Muscle layer of duodenum (tissue), 2 donors: Measurements from ENCODE around the gene RBM15.
A peak's percentile ranks its signal among the peaks of the same experiment; 100 is the strongest.

Experiments used
- H3K27ac ChIP-seq: one replicate; pipeline ENCODE4 v1.7.0; 2013; ENCODE audit warnings: mild to moderate bottlenecking, low read length
- H3K27me3 ChIP-seq: one replicate; pipeline ENCODE4 v1.7.0; 2013; ENCODE audit warnings: low read depth, mild to moderate bottlenecking, control low read depth, low read length
- H3K36me3 ChIP-seq, 2 donors: one replicate each; pipeline ENCODE4 v1.7.0; 2013; ENCODE audit warnings: low read length in 2 of 2, control low read depth in 1 of 2, mild to moderate bottlenecking in 1 of 2; ENCODE audit not compliant: insufficient read depth in 2 of 2, control insufficient read depth in 1 of 2
- H3K4me1 ChIP-seq, 2 donors: one replicate each; pipeline ENCODE4 v1.7.0; 2013; ENCODE audit warnings: low read length in 2 of 2, mild to moderate bottlenecking in 2 of 2, control low read depth in 1 of 2, moderate library complexity in 1 of 2; ENCODE audit not compliant: insufficient read depth in 2 of 2, control insufficient read depth in 1 of 2
- H3K4me3 ChIP-seq, 2 donors: one replicate each; pipeline ENCODE4 v1.7.0; 2013; ENCODE audit warnings: low read length in 2 of 2, low read depth in 1 of 2, mild to moderate bottlenecking in 1 of 2
- H3K9me3 ChIP-seq, 2 donors: one replicate each; pipeline ENCODE4 v1.7.0; 2013; ENCODE audit warnings: low read length in 2 of 2, control low read depth in 1 of 2, mild to moderate bottlenecking in 1 of 2; ENCODE audit not compliant: control insufficient read depth in 1 of 2
- donor health status: healthy.

RBM15 gene

GRCh38 chr1:110338886-110339406, at the start of gene RBM15:
Gene RBM15, plus strand, starts transcription at chr1:110339377. Its CDS starts 29 bp downstream, at chr1:110339406.
- H3K36me3 ChIP-seq, result peaks cover 24 to 25% of the 10 kb centered on the region in 2 donors
- H3K4me3 ChIP-seq, result peak within 1 kb of the TSS; percentile 95 to 96
- H3K27me3 ChIP-seq, result no peaks in the 10 kb centered on the region
- H3K27ac ChIP-seq, result peak within 1 kb of the TSS; percentile 99
- peaks cover 33 to 42% of the 10 kb centered on the region in 2 donors for H3K4me1 ChIP-seq
- H3K9me3 ChIP-seq, result no peaks in the 10 kb centered on the region

GRCh38 chr1:110291241-110292030, 47.7 kb upstream of the RBM15 start:
- H3K4me1 ChIP-seq, result peaks cover 0 to 4% of the 10 kb centered on the region in 2 donors
- H3K27ac ChIP-seq, result no peak overlapping the region
- no peaks in the 10 kb centered on the region for H3K27me3 ChIP-seq
- H3K4me3 ChIP-seq, result no peak overlapping the region
- no peaks in the 10 kb centered on the region for H3K36me3 ChIP-seq
- no peaks in the 10 kb centered on the region for H3K9me3 ChIP-seq

- H3K4me3 ChIP-seq, result no peak overlapping the region
- H3K4me1 ChIP-seq, result peaks cover 0 to 4% of the 10 kb centered on the region in 2 donors
- H3K36me3 ChIP-seq, result no peaks in the 10 kb centered on the region
- H3K9me3 ChIP-seq, result no peaks in the 10 kb centered on the region
- no peaks in the 10 kb centered on the region for H3K27me3 ChIP-seq
- no peak overlapping the region for H3K27ac ChIP-seq
Observed at GRCh38 chr1:110292031-110292741, 47.0 kb upstream of the RBM15 start.

GRCh38 chr1:110293601-110294104, 45.5 kb upstream of the RBM15 start:
- Histone ChIP-seq H3K27me3 (no peaks in the 10 kb centered on the region), H3K4me1 (peaks cover 0 to 4% of the 10 kb centered on the region in 2 donors), H3K36me3 (no peaks in the 10 kb centered on the region), H3K9me3 (no peaks in the 10 kb centered on the region), H3K4me3 (no peak overlapping the region), H3K27ac (no peak overlapping the region)

GRCh38 chr1:110294308-110294707, 44.9 kb upstream of the RBM15 start:
- peaks cover 0 to 4% of the 10 kb centered on the region in 2 donors for H3K4me1 ChIP-seq
- no peaks in the 10 kb centered on the region for H3K36me3 ChIP-seq
- H3K9me3 ChIP-seq, result no peaks in the 10 kb centered on the region
- H3K4me3 ChIP-seq, result no peak overlapping the region
- no peaks in the 10 kb centered on the region for H3K27me3 ChIP-seq
- H3K27ac ChIP-seq, result no peak overlapping the region

- Histone ChIP-seq H3K4me3 (no peak overlapping the region), H3K27me3 (no peaks in the 10 kb centered on the region), H3K4me1 (no peaks in the 10 kb centered on the region), H3K27ac (no peak overlapping the region), H3K36me3 (no peaks in the 10 kb centered on the region), H3K9me3 (no peaks in the 10 kb centered on the region)
Observed at GRCh38 chr1:110298991-110299390, 40.2 kb upstream of the RBM15 start.

GRCh38 chr1:110300412-110301085, 38.6 kb upstream of the RBM15 start:
- Histone ChIP-seq H3K36me3 (no peaks in the 10 kb centered on the region), H3K4me3 (no peak overlapping the region), H3K27ac (no peak overlapping the region), H3K9me3 (no peaks in the 10 kb centered on the region), H3K27me3 (no peaks in the 10 kb centered on the region), H3K4me1 (no peaks in the 10 kb centered on the region)

- Histone ChIP-seq H3K27ac (no peak overlapping the region), H3K9me3 (no peaks in the 10 kb centered on the region), H3K4me1 (peaks cover 0 to 2% of the 10 kb centered on the region in 2 donors)
Observed at GRCh38 chr1:110302836-110303235, 36.3 kb upstream of the RBM15 start.

GRCh38 chr1:110305900-110306420, 33.2 kb upstream of the RBM15 start:
- H3K4me3 ChIP-seq, result no peak overlapping the region
- no peaks in the 10 kb centered on the region for H3K27me3 ChIP-seq
- H3K9me3 ChIP-seq, result no peaks in the 10 kb centered on the region
- peaks cover 0 to 6% of the 10 kb centered on the region in 2 donors for H3K4me1 ChIP-seq
- no peaks in the 10 kb centered on the region for H3K36me3 ChIP-seq
- H3K27ac ChIP-seq, result no peak overlapping the region

More at GRCh38 chr1:110302836-110303235, 36.3 kb upstream of the RBM15 start:
- no peak overlapping the region for H3K4me3 ChIP-seq
- H3K36me3 ChIP-seq, result no peaks in the 10 kb centered on the region
- no peaks in the 10 kb centered on the region for H3K27me3 ChIP-seq

- H3K4me3 ChIP-seq, result no peak overlapping the region
- H3K27me3 ChIP-seq, result no peaks in the 10 kb centered on the region
- H3K27ac ChIP-seq, result no peak overlapping the region
- no peaks in the 10 kb centered on the region for H3K9me3 ChIP-seq
- H3K4me1 ChIP-seq, result peaks cover 0 to 6% of the 10 kb centered on the region in 2 donors
- H3K36me3 ChIP-seq, result no peaks in the 10 kb centered on the region
Observed at GRCh38 chr1:110307239-110307974, 31.8 kb upstream of the RBM15 start.
